Thyroid gland (tissue), 4 donors: ENCODE results near the gene SNED1.

ENCODE experiments used
- CTCF ChIP-seq, 6 experiments: fragments of 200-600 bp in 3 of 6; fragments of 450-650 bp in 3 of 6; sonication (generic) in 3 of 6; IDR thresholded peaks; one replicate each; pipeline ENCODE4 v1.5.1; 2016 to 2019; ENCODE audit warnings: antibody characterized with exemption in 6 of 6, mild to moderate bottlenecking in 2 of 6, inconsistent platforms in 1 of 6, moderate library complexity in 1 of 6
- POLR2A ChIP-seq, 2 donors: fragments of 450-650 bp; IDR thresholded peaks; one replicate each; pipeline ENCODE4 v1.6.1; 2017; ENCODE audit warnings: antibody characterized with exemption in 2 of 2, mild to moderate bottlenecking in 2 of 2, moderate library complexity in 1 of 2

DNA sequence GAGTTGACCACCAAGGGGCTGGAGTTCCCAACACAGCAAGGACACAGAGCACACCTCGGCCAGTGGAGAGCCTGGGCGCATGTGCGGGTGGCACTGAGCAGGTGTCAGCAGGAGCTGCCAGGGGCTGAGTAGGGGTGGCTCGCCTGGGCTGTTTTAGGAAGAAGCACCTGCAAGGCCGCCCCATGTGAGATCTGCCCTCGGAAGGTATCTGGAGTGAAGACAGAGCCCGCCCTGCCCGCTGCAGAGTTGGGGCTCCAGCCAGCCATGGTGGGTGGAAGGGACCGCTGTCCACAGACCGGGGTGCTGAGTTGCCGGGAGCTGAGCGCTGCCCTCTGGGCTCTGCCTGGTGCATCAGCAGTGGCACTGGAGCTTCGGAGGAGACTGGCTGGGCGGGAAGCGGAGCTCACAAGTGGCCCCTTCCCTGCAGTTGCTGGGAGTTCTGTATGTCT is 68.5 kb downstream of the SNED1 start:
- no peak for TF ChIP-seq CTCF (IDR thresholded peaks at IDR 0.05)
- no peak for TF ChIP-seq POLR2A (IDR thresholded peaks at IDR 0.05)
